ENCODE data around the gene AMT. TPM values are rescaled to one million over a fixed set of nuclear protein-coding genes. Genes with fewer than 3 reads are reported as not detected.

AMT gene, protein sequence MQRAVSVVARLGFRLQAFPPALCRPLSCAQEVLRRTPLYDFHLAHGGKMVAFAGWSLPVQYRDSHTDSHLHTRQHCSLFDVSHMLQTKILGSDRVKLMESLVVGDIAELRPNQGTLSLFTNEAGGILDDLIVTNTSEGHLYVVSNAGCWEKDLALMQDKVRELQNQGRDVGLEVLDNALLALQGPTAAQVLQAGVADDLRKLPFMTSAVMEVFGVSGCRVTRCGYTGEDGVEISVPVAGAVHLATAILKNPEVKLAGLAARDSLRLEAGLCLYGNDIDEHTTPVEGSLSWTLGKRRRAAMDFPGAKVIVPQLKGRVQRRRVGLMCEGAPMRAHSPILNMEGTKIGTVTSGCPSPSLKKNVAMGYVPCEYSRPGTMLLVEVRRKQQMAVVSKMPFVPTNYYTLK
- 2.2 and 5.1 TPM in 2 replicates for total RNA-seq

DNA sequence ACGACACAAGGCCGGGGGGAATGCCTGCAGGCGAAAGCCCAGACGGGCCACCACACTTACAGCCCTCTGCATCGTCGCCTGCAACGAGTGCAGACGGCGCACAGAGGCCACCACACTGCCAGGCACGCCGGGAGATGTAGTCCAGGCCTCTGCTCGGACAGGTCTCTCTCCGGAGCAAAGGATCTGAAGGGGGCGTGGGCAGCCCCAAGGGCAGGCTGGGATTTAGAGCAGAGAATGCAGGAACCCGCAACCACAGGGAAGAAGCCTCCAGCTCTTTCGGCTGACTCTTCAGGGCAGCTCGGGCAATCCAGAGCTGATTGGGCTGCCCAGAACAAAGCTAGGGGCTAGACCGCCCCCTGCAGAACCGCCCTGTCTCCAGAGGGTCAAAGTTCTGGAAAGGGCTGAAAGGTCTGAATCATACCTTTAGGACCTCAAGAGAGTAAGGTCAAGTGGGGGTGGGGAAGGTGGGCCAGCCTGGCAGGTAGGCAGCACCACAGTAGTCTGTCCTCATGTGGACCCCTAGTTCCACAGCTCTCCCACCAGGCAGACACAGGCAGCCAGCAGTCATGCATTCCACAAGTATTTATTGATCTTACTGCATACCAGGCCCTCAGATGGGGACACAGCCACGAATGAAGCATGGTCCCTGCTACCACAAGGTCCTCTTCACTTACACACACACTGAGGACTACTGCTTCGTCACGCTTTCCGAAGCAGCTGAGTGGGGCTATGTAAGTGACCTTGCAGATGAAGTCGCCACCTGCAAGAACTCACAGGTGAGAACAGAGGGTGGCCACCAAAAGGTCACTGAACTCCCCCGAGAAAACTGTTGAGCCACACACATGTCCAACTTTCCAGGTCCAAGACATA, at the start of gene AMT:
AMT (minus strand) TSS at position 95 of the 870 bp plus-strand sequence; CDS start at position 72, 23 bp downstream.

DNA sequence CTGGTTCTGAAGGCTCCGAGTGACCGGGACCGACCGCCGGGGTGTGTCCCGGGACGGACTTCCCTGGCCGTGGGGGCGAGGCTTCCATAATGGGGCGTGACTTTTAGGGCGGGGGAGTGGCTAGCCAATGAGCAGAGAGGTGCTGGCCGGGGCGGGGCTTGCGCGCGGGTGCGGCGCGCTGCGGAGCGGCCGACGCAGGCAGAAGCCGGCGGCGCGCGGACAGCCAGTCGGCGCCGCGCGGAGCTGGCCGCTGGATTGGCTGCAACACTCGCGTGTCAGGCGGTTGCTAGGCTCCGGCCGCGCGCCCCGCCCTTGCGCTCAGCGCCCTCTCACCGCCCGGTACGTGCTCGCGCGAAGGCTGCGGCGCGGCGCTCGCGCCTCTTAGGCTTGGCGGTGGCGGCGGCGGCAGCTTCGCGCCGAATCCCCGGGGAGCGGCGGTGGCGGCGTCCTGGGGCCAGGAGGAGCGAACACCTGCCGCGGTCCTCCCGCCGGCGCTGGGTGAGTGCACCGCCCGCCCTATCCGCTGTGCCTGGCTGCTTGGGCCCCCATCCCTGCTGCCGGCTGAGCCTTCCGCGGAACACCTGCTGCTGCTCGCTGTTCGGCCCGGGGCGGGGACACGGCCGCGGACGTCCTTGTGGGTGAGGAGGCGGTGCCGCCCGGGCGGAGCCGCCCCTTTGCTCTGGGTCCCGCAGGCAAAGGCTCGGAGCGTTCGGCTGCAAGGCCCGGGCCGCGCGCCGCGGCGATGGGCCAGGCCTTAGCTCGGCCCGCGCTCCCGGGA, 47.9 kb upstream of the AMT start, which contains the start of gene DAG1:
DAG1 (plus strand) TSS at position 332 of the 778 bp plus-strand sequence. CDS start 40,268 bp downstream, outside the sequence.

DNA sequence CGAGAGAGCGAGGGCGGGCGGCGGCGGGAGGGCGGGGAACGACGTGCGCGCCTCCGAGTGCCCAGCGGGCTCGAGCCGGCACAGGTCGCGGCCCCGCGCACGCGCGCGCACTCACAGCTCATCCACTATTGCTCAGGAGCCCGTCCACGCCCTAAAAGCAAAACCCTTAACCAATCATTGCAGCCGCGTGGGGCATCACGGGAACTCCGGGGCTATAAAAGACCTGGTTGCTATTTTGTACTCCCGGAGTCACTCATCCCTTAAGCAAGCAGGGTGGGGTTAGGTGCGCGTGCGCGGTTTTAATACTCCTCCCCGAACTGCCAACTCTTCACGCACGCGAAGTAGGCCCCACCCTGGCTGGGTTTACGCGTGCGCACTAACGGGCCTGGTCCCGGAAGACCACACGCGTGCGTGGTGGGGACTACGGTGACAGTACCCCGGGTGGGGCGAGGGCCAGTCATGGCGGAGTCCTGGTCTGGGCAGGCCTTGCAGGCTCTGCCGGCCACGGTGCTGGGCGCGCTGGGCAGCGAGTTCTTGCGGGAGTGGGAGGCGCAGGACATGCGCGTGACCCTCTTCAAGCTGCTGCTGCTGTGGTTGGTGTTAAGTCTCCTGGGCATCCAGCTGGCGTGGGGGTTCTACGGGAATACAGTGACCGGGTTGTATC, 10.2 kb downstream of the AMT start, which contains the start of the genes RHOA and TCTA:
RHOA (minus strand) TSS at position 9 of the 664 bp plus-strand sequence. CDS start 36,387 bp downstream, outside the sequence.
TCTA (plus strand) TSS at position 456 of the 664 bp plus-strand sequence; CDS start at position 460, 4 bp downstream.

Small RNAs within 50 kb of the gene (small RNA-seq; reads per million reads assigned to genes)
- not detected for gene RNA5SP130

Other genes with a start within 250 kb of the AMT start
- 1.3 and 4.7 TPM in 2 replicates for gene C3orf62, start 145.2 kb downstream of the AMT start, total RNA-seq
- 16.1 and 22.0 TPM in 2 replicates for gene USP4, start 82.4 kb downstream of the AMT start, total RNA-seq
- 85.2 and 99.2 TPM in 2 replicates for gene GPX1, start 64.1 kb downstream of the AMT start, total RNA-seq
- 499 and 708 TPM in 2 replicates for gene RHOA, start 10.5 kb downstream of the AMT start, total RNA-seq
- gene TCTA, start 10.1 kb downstream of the AMT start, total RNA-seq = 15.5 and 18.5 TPM in 2 replicates
- gene NICN1, start 6.9 kb upstream of the AMT start, total RNA-seq = 3.9 and 5.3 TPM in 2 replicates
- 67.1 and 132 TPM in 2 replicates for gene DAG1, start 47.8 kb upstream of the AMT start, total RNA-seq
- under 0.01 and 0.11 TPM in 2 replicates for gene BSN, start 132.0 kb upstream of the AMT start, total RNA-seq